ENCODE results near the gene BTNL9.

Gene BTNL9

DNA sequence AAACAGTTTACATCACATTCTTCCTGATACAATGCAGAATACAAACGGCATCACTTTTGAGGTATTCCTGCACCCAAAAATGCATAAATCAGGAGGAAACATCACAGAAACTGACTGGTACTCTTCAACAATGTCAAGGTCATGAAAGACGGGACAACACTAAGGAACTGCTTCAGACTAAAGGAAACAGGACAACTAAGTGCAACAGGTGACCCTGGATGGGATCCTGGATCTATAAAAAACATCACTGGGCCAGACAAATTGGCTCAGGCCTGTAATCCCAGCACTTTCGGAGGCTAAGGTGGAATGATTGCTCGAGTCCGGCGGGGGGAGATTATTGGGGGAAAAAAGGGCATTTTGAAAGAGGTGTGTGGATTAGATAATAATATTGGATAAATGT lies 22.6 kb downstream of the BTNL9 start:
- Histone ChIP-seq H3K27me3 (ENCODE audit: insufficient read depth, poor library complexity, severe bottlenecking) (peaks cover 29% of the 10 kb centered on the region), H3K27ac (replicated peaks) (no peak overlapping the region), H3K4me3 (replicated peaks; ENCODE audit: insufficient read depth, low read length) (no peak overlapping the region)
- no peak for DNase-seq (ENCODE audit: low read depth in 1 of 2, low spot score in 1 of 2)
- no peak for TF ChIP-seq POLR2AphosphoS5 (IDR thresholded peaks at IDR 0.05; ENCODE audit: low read depth)
- TF ChIP-seq SPI1 (IDR thresholded peaks at IDR 0.05; ENCODE audit: borderline replicate concordance, low read depth) = no peak
- no peak for TF ChIP-seq CTCF (IDR thresholded peaks at IDR 0.05; ENCODE audit: insufficient read depth, low read length)
- TF ChIP-seq GABPA (IDR thresholded peaks at IDR 0.05; ENCODE audit: low read depth) = no peak
- TF ChIP-seq REST (IDR thresholded peaks at IDR 0.05; ENCODE audit: insufficient replicate concordance, low read depth) = no peak

GRCh38 chr5:181063514-181063913 lies 23.4 kb downstream of the BTNL9 start:
- Histone ChIP-seq H3K27me3 (ENCODE audit: insufficient read depth, poor library complexity, severe bottlenecking) (peaks cover 21% of the 10 kb centered on the region), H3K4me3 (replicated peaks; ENCODE audit: insufficient read depth, low read length) (no peak overlapping the region), H3K27ac (replicated peaks) (no peak overlapping the region)
- TF ChIP-seq REST (IDR thresholded peaks at IDR 0.05; ENCODE audit: insufficient replicate concordance, low read depth) (no peak), SPI1 (IDR thresholded peaks at IDR 0.05; ENCODE audit: borderline replicate concordance, low read depth) (no peak), POLR2AphosphoS5 (IDR thresholded peaks at IDR 0.05; ENCODE audit: low read depth) (no peak), CTCF (IDR thresholded peaks at IDR 0.05; ENCODE audit: insufficient read depth, low read length) (no peak), GABPA (IDR thresholded peaks at IDR 0.05; ENCODE audit: low read depth) (no peak)
- no peak for DNase-seq (ENCODE audit: low read depth in 1 of 2, low spot score in 1 of 2)

DNA sequence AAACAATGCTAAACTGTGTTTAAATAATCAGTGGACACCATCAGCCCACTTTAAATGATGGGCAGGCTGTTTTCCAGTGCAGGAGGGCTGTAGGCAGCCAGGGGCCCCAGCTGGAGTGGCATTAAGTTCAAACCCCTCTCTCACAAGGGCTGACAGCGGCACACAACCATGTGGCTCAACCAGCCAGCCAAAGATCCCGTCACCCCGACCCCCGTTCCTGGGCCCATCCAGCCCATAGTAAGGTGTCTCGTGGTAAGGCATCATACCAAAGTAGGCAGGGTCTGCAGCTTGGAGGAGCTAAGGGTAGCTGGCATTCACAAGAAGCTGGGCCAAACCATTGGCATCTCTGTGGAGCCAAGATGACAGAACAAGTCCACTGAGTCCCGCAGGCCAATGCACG lies 24.9 kb downstream of the BTNL9 start:
- Histone ChIP-seq H3K27me3 (ENCODE audit: insufficient read depth, poor library complexity, severe bottlenecking) (peaks cover 10% of the 10 kb centered on the region), H3K4me3 (replicated peaks; ENCODE audit: insufficient read depth, low read length) (no peak overlapping the region), H3K27ac (replicated peaks) (no peak overlapping the region)
- no peak for DNase-seq (ENCODE audit: low read depth in 1 of 2, low spot score in 1 of 2)
- TF ChIP-seq GABPA (IDR thresholded peaks at IDR 0.05; ENCODE audit: low read depth) = no peak
- no peak for TF ChIP-seq SPI1 (IDR thresholded peaks at IDR 0.05; ENCODE audit: borderline replicate concordance, low read depth)
- no peak for TF ChIP-seq REST (IDR thresholded peaks at IDR 0.05; ENCODE audit: insufficient replicate concordance, low read depth)
- TF ChIP-seq POLR2AphosphoS5 (IDR thresholded peaks at IDR 0.05; ENCODE audit: low read depth) = no peak
- TF ChIP-seq CTCF (IDR thresholded peaks at IDR 0.05; ENCODE audit: insufficient read depth, low read length) = no peak

All from HL-60 (cell line).